Calu3 (cell line): ENCODE results near the gene NPAS3. TPM values are rescaled to one million over a fixed set of nuclear protein-coding genes. Genes with fewer than 3 reads are reported as not detected.

Experiments
- BruUV-seq: library from RNA; stranded (reverse); fragments of 400-500 nt; replicated peaks from 2 replicates; lab custom pipeline; 2021; lab: Mats Ljungman, UMichigan
- CTCF ChIA-PET: fragments of 300-600 bp; sonication (Branson Sonifier 250); formaldehyde crosslinking; loops from one replicate; lab custom pipeline; 2022; ENCODE audit warnings: antibody characterized with exemption; lab: Charles Lee
- DNase-seq: peaks from one replicate; pipeline ENCODE4 v3.0.0; 2022
- H3K27ac Mint-ChIP-seq: one replicate; pipeline ENCODE4 v1.8.0; 2022; ENCODE audit warnings: mixed read lengths; ENCODE audit not compliant: unreplicated experiment
- H3K27me3 Mint-ChIP-seq: one replicate; pipeline ENCODE4 v1.8.0; 2022; ENCODE audit warnings: mixed read lengths; ENCODE audit not compliant: unreplicated experiment
- H3K36me3 Mint-ChIP-seq: one replicate; pipeline ENCODE4 v1.8.0; 2022; ENCODE audit warnings: mild to moderate bottlenecking, moderate library complexity, mixed read lengths; ENCODE audit not compliant: insufficient read depth, unreplicated experiment
- H3K4me1 Mint-ChIP-seq: one replicate; pipeline ENCODE4 v1.8.0; 2022; ENCODE audit warnings: mild to moderate bottlenecking, low read depth, mixed read lengths; ENCODE audit not compliant: unreplicated experiment
- H3K4me3 Mint-ChIP-seq: one replicate; pipeline ENCODE4 v1.8.0; 2022; ENCODE audit warnings: mild to moderate bottlenecking, low read depth, moderate library complexity, mixed read lengths; ENCODE audit not compliant: unreplicated experiment
- H3K9me3 Mint-ChIP-seq: one replicate; pipeline ENCODE4 v1.8.0; 2022; ENCODE audit warnings: low read depth, mixed read lengths; ENCODE audit not compliant: unreplicated experiment
- intact Hi-C: fragments of 100-400 bp; cut with micrococcal nuclease; formaldehyde crosslinking; loops from one replicate; pipeline ENCODE4 v1.10.0; 2022; ENCODE audit not compliant: unreplicated experiment
- total RNA-seq: library from RNA; stranded (reverse); gene quantifications from 2 replicates; pipeline ENCODE4 v1.2.3, GENCODE V29; 2022
- TF ChIP-seq, protein P1 (sequence below): fragments of 200-600 bp; IDR thresholded peaks from one replicate; pipeline ENCODE4 v1.8.0; 2022; ENCODE audit warnings: antibody characterized with exemption; ENCODE audit not compliant: unreplicated experiment

Gene NPAS3
- total RNA-seq, 1 experiment from 2014 or later, result not detected

- Mint-ChIP-seq H3K4me3 (no peak overlapping the region), H3K36me3 (no peaks in the 10 kb centered on the region), H3K4me1 (no peaks in the 10 kb centered on the region), H3K27me3 (peaks cover 16% of the 10 kb centered on the region), H3K9me3 (peaks cover 2% of the 10 kb centered on the region), H3K27ac (no peak overlapping the region)
- intact Hi-C loops, result no loop called here
- BruUV-seq, result no TSS peak
- TF ChIP-seq, protein P1, sequence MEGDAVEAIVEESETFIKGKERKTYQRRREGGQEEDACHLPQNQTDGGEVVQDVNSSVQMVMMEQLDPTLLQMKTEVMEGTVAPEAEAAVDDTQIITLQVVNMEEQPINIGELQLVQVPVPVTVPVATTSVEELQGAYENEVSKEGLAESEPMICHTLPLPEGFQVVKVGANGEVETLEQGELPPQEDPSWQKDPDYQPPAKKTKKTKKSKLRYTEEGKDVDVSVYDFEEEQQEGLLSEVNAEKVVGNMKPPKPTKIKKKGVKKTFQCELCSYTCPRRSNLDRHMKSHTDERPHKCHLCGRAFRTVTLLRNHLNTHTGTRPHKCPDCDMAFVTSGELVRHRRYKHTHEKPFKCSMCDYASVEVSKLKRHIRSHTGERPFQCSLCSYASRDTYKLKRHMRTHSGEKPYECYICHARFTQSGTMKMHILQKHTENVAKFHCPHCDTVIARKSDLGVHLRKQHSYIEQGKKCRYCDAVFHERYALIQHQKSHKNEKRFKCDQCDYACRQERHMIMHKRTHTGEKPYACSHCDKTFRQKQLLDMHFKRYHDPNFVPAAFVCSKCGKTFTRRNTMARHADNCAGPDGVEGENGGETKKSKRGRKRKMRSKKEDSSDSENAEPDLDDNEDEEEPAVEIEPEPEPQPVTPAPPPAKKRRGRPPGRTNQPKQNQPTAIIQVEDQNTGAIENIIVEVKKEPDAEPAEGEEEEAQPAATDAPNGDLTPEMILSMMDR, result no peak
- CTCF ChIA-PET, result no interaction called here
- no peak for DNase-seq
These were observed 188.9 kb downstream of the NPAS3 start for GRCh38 chr14:33127531-33127930.

DNA sequence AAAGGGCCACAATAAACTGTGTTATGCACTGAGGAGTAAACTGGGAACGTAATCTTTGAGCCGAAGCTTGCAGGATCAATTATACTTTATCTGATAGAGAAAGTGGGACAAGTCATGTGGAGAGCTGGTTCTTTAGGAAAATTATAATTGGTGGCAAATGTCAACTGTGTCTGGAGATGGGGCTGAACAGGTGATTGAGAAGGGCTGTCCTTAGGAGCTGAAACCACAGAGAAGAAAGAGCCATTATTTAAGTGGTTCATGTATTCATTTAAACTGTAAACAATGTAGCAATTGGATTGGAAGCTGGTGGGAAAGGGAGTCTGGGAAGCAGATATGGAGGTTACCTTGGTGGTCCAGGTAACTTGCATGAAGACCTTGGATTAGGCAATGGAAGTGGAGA, 193.1 kb downstream of the NPAS3 start:
- H3K27ac Mint-ChIP-seq, result no peak overlapping the region
- no peaks in the 10 kb centered on the region for H3K36me3 Mint-ChIP-seq
- CTCF ChIA-PET, result no interaction called here
- H3K9me3 Mint-ChIP-seq, result no peaks in the 10 kb centered on the region
- TF ChIP-seq, protein P1, result no peak
- no peak overlapping the region for H3K4me3 Mint-ChIP-seq
- peaks cover 20% of the 10 kb centered on the region for H3K27me3 Mint-ChIP-seq
- H3K4me1 Mint-ChIP-seq, result no peaks in the 10 kb centered on the region
- intact Hi-C loops, result no loop called here
- no peak for DNase-seq
- BruUV-seq, result no TSS peak

- CTCF ChIA-PET, result no interaction called here
- H3K27me3 Mint-ChIP-seq, result peaks cover 20% of the 10 kb centered on the region
- no peak for DNase-seq
These were observed 195.5 kb downstream of the NPAS3 start for GRCh38 chr14:33134162-33134561.

GRCh38 chr14:33134975-33135374, 196.3 kb downstream of the NPAS3 start:
- CTCF ChIA-PET, result no interaction called here
- no peaks in the 10 kb centered on the region for H3K4me1 Mint-ChIP-seq

More at GRCh38 chr14:33134162-33134561, 195.5 kb downstream of the NPAS3 start:
- no TSS peak for BruUV-seq
- Mint-ChIP-seq H3K27ac (no peak overlapping the region), H3K36me3 (no peaks in the 10 kb centered on the region), H3K9me3 (no peaks in the 10 kb centered on the region), H3K4me3 (no peak overlapping the region), H3K4me1 (no peaks in the 10 kb centered on the region)
- intact Hi-C loops, result no loop called here
- TF ChIP-seq, protein P1, result no peak

More at GRCh38 chr14:33134975-33135374, 196.3 kb downstream of the NPAS3 start:
- H3K27ac Mint-ChIP-seq, result no peak overlapping the region
- H3K27me3 Mint-ChIP-seq, result peaks cover 20% of the 10 kb centered on the region
- H3K36me3 Mint-ChIP-seq, result no peaks in the 10 kb centered on the region
- no peak for DNase-seq
- no peaks in the 10 kb centered on the region for H3K9me3 Mint-ChIP-seq
- intact Hi-C loops, result no loop called here
- no peak overlapping the region for H3K4me3 Mint-ChIP-seq
- no TSS peak for BruUV-seq
- TF ChIP-seq, protein P1, result no peak
